ENCODE results near the gene UQCRC2. TPM values are rescaled to one million over a fixed set of nuclear protein-coding genes. Genes with fewer than 3 reads are reported as not detected.

Gene UQCRC2
- total RNA-seq, 1 experiment from 2014 or later = 249 TPM

GRCh38 chr16:21959050-21959449 lies 5.9 kb downstream of the UQCRC2 start:
- intact Hi-C loops (cut with micrococcal nuclease) = no loop called here
- POLR2A ChIA-PET = no interaction called here

More at GRCh38 chr16:21959050-21959449, 5.9 kb downstream of the UQCRC2 start:
- Histone ChIP-seq H2AFZ (ENCODE audit: low read depth, low read length, poor library complexity, severe bottlenecking) (no peak overlapping the region), H3K9me3 (ENCODE audit: control insufficient read depth in 1 of 2, insufficient read depth in 1 of 2, low read depth in 1 of 2, low read length in 2 of 2) (no peaks in the 10 kb centered on the region), H3K4me1 (ENCODE audit: control insufficient read depth in 1 of 2, insufficient read depth in 2 of 2, low read length in 2 of 2) (peaks cover 2 to 6% of the 10 kb centered on the region in 2 experiments; a peak in 3 of 4 replicates), H3K27me3 (ENCODE audit: insufficient read depth, low read length) (no peaks in the 10 kb centered on the region), H3K27ac (ENCODE audit: low read depth, low read length) (no peak overlapping the region), H3K9me2 (ENCODE audit: insufficient read depth) (no peaks in the 10 kb centered on the region), H3K36me3 (ENCODE audit: control insufficient read depth in 1 of 2, insufficient read depth in 2 of 2, low read length in 2 of 2) (peaks cover 54 to 64% of the 10 kb centered on the region in 2 experiments), H3K79me2 (ENCODE audit: insufficient read depth, low read length) (peaks cover 45% of the 10 kb centered on the region), H3K4me3 (replicated peaks in 1 of 2; ENCODE audit: low read depth in 1 of 2, low read length in 2 of 2) (no peak overlapping the region), H3K4me2 (ENCODE audit: low read length) (no peak overlapping the region), H3K9ac (ENCODE audit: low read length) (no peak overlapping the region), H4K20me1 (ENCODE audit: insufficient read depth) (no peaks in the 10 kb centered on the region)
- no TSS peak for BruUV-seq (replicated peaks)
- TF ChIP-seq REST (IDR thresholded peaks at IDR 0.05; ENCODE audit: low read depth) (no peak), SP1 (IDR thresholded peaks at IDR 0.05; ENCODE audit: low read depth) (no peak), ELF1 (IDR thresholded peaks at IDR 0.05; ENCODE audit: borderline replicate concordance, low read depth) (no peak), POLR2AphosphoS5 (IDR thresholded peaks at IDR 0.05; ENCODE audit: low read depth, low read length) (no peak), EZH2phosphoT487 (IDR thresholded peaks at IDR 0.05; ENCODE audit: borderline replicate concordance) (no peak), SIN3A (IDR thresholded peaks at IDR 0.05; ENCODE audit: low read depth) (no peak), CBX3 (IDR thresholded peaks at IDR 0.05; ENCODE audit: low read depth) (no peak)
- TF ChIP-seq, protein P1, sequence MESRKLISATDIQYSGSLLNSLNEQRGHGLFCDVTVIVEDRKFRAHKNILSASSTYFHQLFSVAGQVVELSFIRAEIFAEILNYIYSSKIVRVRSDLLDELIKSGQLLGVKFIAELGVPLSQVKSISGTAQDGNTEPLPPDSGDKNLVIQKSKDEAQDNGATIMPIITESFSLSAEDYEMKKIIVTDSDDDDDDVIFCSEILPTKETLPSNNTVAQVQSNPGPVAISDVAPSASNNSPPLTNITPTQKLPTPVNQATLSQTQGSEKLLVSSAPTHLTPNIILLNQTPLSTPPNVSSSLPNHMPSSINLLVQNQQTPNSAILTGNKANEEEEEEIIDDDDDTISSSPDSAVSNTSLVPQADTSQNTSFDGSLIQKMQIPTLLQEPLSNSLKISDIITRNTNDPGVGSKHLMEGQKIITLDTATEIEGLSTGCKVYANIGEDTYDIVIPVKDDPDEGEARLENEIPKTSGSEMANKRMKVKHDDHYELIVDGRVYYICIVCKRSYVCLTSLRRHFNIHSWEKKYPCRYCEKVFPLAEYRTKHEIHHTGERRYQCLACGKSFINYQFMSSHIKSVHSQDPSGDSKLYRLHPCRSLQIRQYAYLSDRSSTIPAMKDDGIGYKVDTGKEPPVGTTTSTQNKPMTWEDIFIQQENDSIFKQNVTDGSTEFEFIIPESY (IDR thresholded peaks at IDR 0.05; ENCODE audit: extremely low read depth, insufficient replicate concordance, low read length) = no peak
- TF ChIP-seq, protein P2, sequence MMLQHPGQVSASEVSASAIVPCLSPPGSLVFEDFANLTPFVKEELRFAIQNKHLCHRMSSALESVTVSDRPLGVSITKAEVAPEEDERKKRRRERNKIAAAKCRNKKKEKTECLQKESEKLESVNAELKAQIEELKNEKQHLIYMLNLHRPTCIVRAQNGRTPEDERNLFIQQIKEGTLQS (IDR thresholded peaks at IDR 0.05) = no peak
- ATAC-seq = no peak
- ChIA-PET CTCF (no interaction called here), RAD21 (ENCODE audit: low non-redundant PET in 1 of 2, low total read pairs in 2 of 2, uncharacterized antibody in 2 of 2, unreplicated experiment in 2 of 2) (no interaction called here)
- no peak for DNase-seq (ENCODE audit: low read depth, low spot score)
